GM06990 (cell line): ENCODE measurements around the gene SHISA4.

Experiments
- DNase-seq: peaks from one replicate; pipeline ENCODE4 v3.0.0-alpha.2; 2011; ENCODE audit not compliant: insufficient read length; ENCODE audit errors: extremely low read depth
- H3K27me3 ChIP-seq: replicated peaks from 2 replicates; pipeline ENCODE4 v1.6.0; 2011; ENCODE audit warnings: low read length; ENCODE audit not compliant: control insufficient read depth, insufficient read depth
- H3K36me3 ChIP-seq: 2 replicates; pipeline ENCODE4 v1.5.1; 2011; ENCODE audit warnings: low read length; ENCODE audit not compliant: control insufficient read depth, insufficient read depth
- H3K4me3 ChIP-seq: replicated peaks from 2 replicates; pipeline ENCODE4 v1.5.1; 2011; ENCODE audit warnings: low read depth, mild to moderate bottlenecking, control low read depth, low read length
- TF ChIP-seq, protein P1 (sequence below): IDR thresholded peaks from 2 replicates; pipeline ENCODE4 v1.5.1; 2011; ENCODE audit warnings: low read length, control low read depth, mild to moderate bottlenecking, inconsistent platforms; ENCODE audit not compliant: insufficient read depth, poor library complexity, severe bottlenecking

The SHISA4 gene

GRCh38 chr1:201918343-201918742, 29.6 kb downstream of the SHISA4 start:
- TF ChIP-seq, protein P1, sequence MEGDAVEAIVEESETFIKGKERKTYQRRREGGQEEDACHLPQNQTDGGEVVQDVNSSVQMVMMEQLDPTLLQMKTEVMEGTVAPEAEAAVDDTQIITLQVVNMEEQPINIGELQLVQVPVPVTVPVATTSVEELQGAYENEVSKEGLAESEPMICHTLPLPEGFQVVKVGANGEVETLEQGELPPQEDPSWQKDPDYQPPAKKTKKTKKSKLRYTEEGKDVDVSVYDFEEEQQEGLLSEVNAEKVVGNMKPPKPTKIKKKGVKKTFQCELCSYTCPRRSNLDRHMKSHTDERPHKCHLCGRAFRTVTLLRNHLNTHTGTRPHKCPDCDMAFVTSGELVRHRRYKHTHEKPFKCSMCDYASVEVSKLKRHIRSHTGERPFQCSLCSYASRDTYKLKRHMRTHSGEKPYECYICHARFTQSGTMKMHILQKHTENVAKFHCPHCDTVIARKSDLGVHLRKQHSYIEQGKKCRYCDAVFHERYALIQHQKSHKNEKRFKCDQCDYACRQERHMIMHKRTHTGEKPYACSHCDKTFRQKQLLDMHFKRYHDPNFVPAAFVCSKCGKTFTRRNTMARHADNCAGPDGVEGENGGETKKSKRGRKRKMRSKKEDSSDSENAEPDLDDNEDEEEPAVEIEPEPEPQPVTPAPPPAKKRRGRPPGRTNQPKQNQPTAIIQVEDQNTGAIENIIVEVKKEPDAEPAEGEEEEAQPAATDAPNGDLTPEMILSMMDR, result no peak
- H3K36me3 ChIP-seq, result no peaks in the 10 kb centered on the region

DNA sequence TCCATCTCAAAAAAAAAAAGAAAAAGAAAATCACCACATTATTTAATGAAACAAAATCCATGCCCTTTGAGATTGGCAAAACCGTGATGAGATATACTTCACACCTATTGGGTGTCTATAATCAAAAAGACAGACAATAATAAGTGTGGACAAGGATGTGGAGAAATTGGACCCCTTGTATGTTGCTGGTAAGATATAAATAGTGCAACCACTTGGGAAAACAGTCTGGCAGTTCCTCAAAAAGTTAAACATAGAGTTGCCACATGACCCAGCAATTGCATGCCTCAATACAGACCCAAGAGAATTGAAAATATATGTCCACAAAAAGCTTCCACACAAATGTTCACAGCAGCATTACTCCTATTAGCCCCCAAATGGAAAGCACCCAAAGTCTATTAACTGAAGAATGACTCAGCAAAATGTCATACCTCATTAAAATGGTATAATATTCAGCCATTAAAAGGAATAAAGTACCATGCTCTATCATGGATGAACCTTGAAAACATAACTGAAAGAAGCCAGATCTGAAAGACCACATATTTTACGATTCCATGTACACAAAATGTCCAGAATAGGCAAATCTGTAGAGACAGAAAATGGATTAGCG, 33.4 kb downstream of the SHISA4 start:
- no peak overlapping the region for H3K4me3 ChIP-seq
- no peaks in the 10 kb centered on the region for H3K36me3 ChIP-seq
- DNase-seq, result no peak
- H3K27me3 ChIP-seq, result no peaks in the 10 kb centered on the region
- TF ChIP-seq, protein P1, result no peak

More at GRCh38 chr1:201918343-201918742, 29.6 kb downstream of the SHISA4 start:
- Histone ChIP-seq H3K4me3 (no peak overlapping the region), H3K27me3 (peaks cover 2% of the 10 kb centered on the region; the same call in 1 of the 2 replicates)
- DNase-seq, result no peak

- Histone ChIP-seq H3K27me3 (no peaks in the 10 kb centered on the region), H3K4me3 (no peak overlapping the region), H3K36me3 (no peaks in the 10 kb centered on the region)
- TF ChIP-seq, protein P1, result no peak
- no peak for DNase-seq
Observed at GRCh38 chr1:201925301-201925567, 36.5 kb downstream of the SHISA4 start.

GRCh38 chr1:201925981-201926645, 37.4 kb downstream of the SHISA4 start:
- Histone ChIP-seq H3K27me3 (no peaks in the 10 kb centered on the region), H3K4me3 (no peak overlapping the region), H3K36me3 (no peaks in the 10 kb centered on the region)
- TF ChIP-seq, protein P1, result no peak
- no peak for DNase-seq

DNA sequence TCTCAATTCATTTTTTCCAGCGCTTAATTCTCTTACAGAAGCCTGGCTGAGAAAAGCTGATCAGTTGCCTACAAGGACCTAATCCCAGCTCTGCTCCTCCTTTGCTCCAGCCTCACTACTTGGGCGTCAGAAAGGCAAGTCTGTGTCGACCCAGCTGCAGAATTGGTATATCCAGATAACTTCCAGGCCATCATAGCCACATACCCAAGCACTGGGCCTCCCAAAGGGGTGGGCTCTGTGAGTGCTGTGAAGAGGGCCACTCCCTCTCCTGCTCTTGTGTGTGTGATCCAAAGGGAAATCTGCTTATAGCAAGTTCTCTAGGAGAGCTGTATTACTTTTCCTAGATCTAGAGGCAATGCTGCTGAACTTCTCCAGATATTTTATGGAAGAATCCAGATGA, 39.6 kb downstream of the SHISA4 start:
- Histone ChIP-seq H3K4me3 (no peak overlapping the region), H3K27me3 (no peaks in the 10 kb centered on the region), H3K36me3 (no peaks in the 10 kb centered on the region)
- TF ChIP-seq, protein P1, result no peak
- no peak for DNase-seq
